Spleen (tissue), 11 donors: ENCODE data around the gene PDLIM3. TPM values are rescaled to one million over a fixed set of nuclear protein-coding genes. Genes with fewer than 3 reads are reported as not detected.
A peak's percentile ranks its signal among the peaks of the same experiment; 100 is the strongest.

Experiments used
- DNase-seq: peaks from one replicate; pipeline ENCODE4 v3.0.0-alpha.2; 2020
- H3K27ac ChIP-seq, 8 donors: fragments of 200-600 bp; sonication (generic) in 7 of 8; 1 replicate in 4 of 8; 2 replicates in 4 of 8; pipeline versions ENCODE4 v1.5.0 to v1.8.0; 2016 to 2021; ENCODE audit warnings: inconsistent platforms in 4 of 8, mild to moderate bottlenecking in 4 of 8, moderate library complexity in 1 of 8
- H3K27me3 ChIP-seq, 7 donors: fragments of 200-600 bp; sonication (generic) in 6 of 7; replicated peaks in 1 of 7; 1 replicate in 4 of 7; 2 replicates in 3 of 7; pipeline versions ENCODE4 v1.5.0 to v1.8.0; 2016 to 2021; ENCODE audit warnings: inconsistent platforms in 3 of 7, mild to moderate bottlenecking in 1 of 7
- H3K36me3 ChIP-seq, 6 donors: fragments of 200-600 bp; sonication (generic) in 5 of 6; 1 replicate in 4 of 6; 2 replicates in 2 of 6; pipeline versions ENCODE4 v1.5.0 to v1.8.0; 2016 to 2021; ENCODE audit warnings: inconsistent platforms in 2 of 6
- H3K4me1 ChIP-seq, 6 donors: fragments of 200-600 bp; sonication (generic) in 5 of 6; 1 replicate in 3 of 6; 2 replicates in 3 of 6; pipeline versions ENCODE4 v1.5.0 to v1.8.0; 2016 to 2021; ENCODE audit warnings: inconsistent platforms in 3 of 6
- H3K4me3 ChIP-seq, 8 donors: fragments of 200-600 bp; sonication (generic) in 7 of 8; 1 replicate in 4 of 8; 2 replicates in 4 of 8; pipeline versions ENCODE4 v1.5.0 to v1.8.0; 2016 to 2021; ENCODE audit warnings: inconsistent platforms in 4 of 8, mild to moderate bottlenecking in 4 of 8, moderate library complexity in 2 of 8
- H3K9me3 ChIP-seq, 8 donors: fragments of 200-600 bp; sonication (generic) in 7 of 8; 1 replicate in 4 of 8; 2 replicates in 4 of 8; pipeline versions ENCODE4 v1.5.0 to v1.8.0; 2016 to 2021; ENCODE audit warnings: inconsistent platforms in 4 of 8
- POLR2A ChIP-seq, 3 donors: fragments of 450-650 bp; IDR thresholded peaks; one replicate each; pipeline ENCODE4 v1.5.1; 2017; ENCODE audit warnings: antibody characterized with exemption in 3 of 3, mild to moderate bottlenecking in 1 of 3
- POLR2AphosphoS5 ChIP-seq, 3 donors: sonication (generic); formaldehyde crosslinking; IDR thresholded peaks; one replicate each; pipeline ENCODE4 v1.5.1; 2017; ENCODE audit warnings: antibody characterized with exemption in 3 of 3
- WGBS, 5 donors: extraction: QIAGEN DNeasy Blood & Tissue Kit in 3 of 5; methylation state at CpG; one replicate each; pipeline versions ENCODE4 v1.1.5 to v1.1.7; 2013 to 2018; 5-methylcytosine and 5-hydroxymethylcytosine counted together
- intact Hi-C: fragments of 100-400 bp; cut with DNase I; formaldehyde crosslinking; loops from one replicate; pipeline ENCODE4 v1.15.0; 2023; ENCODE audit warnings: low total_unique reads
- polyA plus RNA-seq, 3 donors: library from polyadenylated mRNA; stranded (reverse); fragments of 200-250 nt; gene quantifications; one replicate each; pipeline ENCODE4 v1.2.1, GENCODE V29; 2013
- total RNA-seq, 7 donors: library from RNA; depleted of rRNA in 3 of 7; stranded (reverse); fragments of >200 nt in 3 of 7; fragmentation: NEBNext Ultra II Directional in 4 of 7; extraction: Animal tissue kit (Norgen Biotek cat#: 25700) in 4 of 7; gene quantifications; one replicate each; pipeline versions ENCODE4 v1.1.0 to v1.2.1, GENCODE V29; 2016 to 2021
- TF ChIP-seq, protein P1 (sequence below), 11 experiments: fragments of 200-600 bp in 7 of 11; fragments of 450-650 bp in 4 of 11; sonication (generic) in 4 of 11; IDR thresholded peaks in 8 of 11; conservative IDR thresholded peaks in 3 of 11; 1 replicate in 7 of 11; 2 replicates in 4 of 11; pipeline versions ENCODE4 v1.4.0 to v1.8.0; 2016 to 2021; ENCODE audit warnings: antibody characterized with exemption in 11 of 11, inconsistent platforms in 4 of 11, mild to moderate bottlenecking in 1 of 11
- donor health status: healthy with polysubstance abuse.
- donor health status: DM: no; HTN: no; CAD: no; lungs with moderate emphysema.
- donor health status: DM: no; HTN: no; CAD: no.
- donor health status: Bipolar disorder and iron deficiency.
- donor health status: healthy.
- donor health status: DM: no; HTN: no; CAD: no.
- donor health status: DM: yes; HTN: yes; CAD: no.

Gene PDLIM3
- total and polyA plus RNA-seq, 10 donors = 28.0 to 107 (median 63.2) TPM

GRCh38 chr4:185520119-185520518 is 15.2 kb downstream of the PDLIM3 start:
- Histone ChIP-seq H3K27me3 (peaks cover 0 to 30% (median 0%) of the 10 kb centered on the region in 7 donors), H3K9me3 (no peaks in the 10 kb centered on the region), H3K27ac (peak overlapping the region in 1 of 8 donors; percentile 43), H3K4me3 (no peak overlapping the region), H3K4me1 (peaks cover 0 to 8% (median 0%) of the 10 kb centered on the region in 6 donors), H3K36me3 (no peaks in the 10 kb centered on the region)
- no peak for DNase-seq
- 66 to 80% (median 77%) methylated on average over 4 of the region's 4 CpGs for WGBS, 5 donors
- TF ChIP-seq POLR2A (IDR thresholded peaks at IDR 0.05) = no peak
- TF ChIP-seq, protein P1, sequence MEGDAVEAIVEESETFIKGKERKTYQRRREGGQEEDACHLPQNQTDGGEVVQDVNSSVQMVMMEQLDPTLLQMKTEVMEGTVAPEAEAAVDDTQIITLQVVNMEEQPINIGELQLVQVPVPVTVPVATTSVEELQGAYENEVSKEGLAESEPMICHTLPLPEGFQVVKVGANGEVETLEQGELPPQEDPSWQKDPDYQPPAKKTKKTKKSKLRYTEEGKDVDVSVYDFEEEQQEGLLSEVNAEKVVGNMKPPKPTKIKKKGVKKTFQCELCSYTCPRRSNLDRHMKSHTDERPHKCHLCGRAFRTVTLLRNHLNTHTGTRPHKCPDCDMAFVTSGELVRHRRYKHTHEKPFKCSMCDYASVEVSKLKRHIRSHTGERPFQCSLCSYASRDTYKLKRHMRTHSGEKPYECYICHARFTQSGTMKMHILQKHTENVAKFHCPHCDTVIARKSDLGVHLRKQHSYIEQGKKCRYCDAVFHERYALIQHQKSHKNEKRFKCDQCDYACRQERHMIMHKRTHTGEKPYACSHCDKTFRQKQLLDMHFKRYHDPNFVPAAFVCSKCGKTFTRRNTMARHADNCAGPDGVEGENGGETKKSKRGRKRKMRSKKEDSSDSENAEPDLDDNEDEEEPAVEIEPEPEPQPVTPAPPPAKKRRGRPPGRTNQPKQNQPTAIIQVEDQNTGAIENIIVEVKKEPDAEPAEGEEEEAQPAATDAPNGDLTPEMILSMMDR (IDR thresholded peaks at IDR 0.05 in 8 of 11, conservative IDR thresholded peaks at IDR 0.05 in 3 of 11) = no peak
- no peak for TF ChIP-seq POLR2AphosphoS5 (IDR thresholded peaks at IDR 0.05)
- intact Hi-C loops = no loop called here

- no peaks in the 10 kb centered on the region for H3K9me3 ChIP-seq
- no peak overlapping the region for H3K4me3 ChIP-seq
- peaks cover 0 to 19% (median 10%) of the 10 kb centered on the region in 6 donors for H3K4me1 ChIP-seq
- no peaks in the 10 kb centered on the region for H3K36me3 ChIP-seq
- TF ChIP-seq POLR2A (IDR thresholded peaks at IDR 0.05) = no peak
- no peak for TF ChIP-seq POLR2AphosphoS5 (IDR thresholded peaks at IDR 0.05)
- TF ChIP-seq, protein P1 (IDR thresholded peaks at IDR 0.05 in 8 of 11, conservative IDR thresholded peaks at IDR 0.05 in 3 of 11) = no peak
- 12 to 38% (median 16%) methylated on average over 1 of the region's 1 CpG for WGBS, 5 donors
- peaks cover 0 to 46% (median 0%) of the 10 kb centered on the region in 7 donors for H3K27me3 ChIP-seq
- DNase-seq = no peak
- H3K27ac ChIP-seq = no peak overlapping the region
- intact Hi-C loops = no loop called here
Measured at GRCh38 chr4:185518494-185518893, 16.8 kb downstream of the PDLIM3 start.

DNA sequence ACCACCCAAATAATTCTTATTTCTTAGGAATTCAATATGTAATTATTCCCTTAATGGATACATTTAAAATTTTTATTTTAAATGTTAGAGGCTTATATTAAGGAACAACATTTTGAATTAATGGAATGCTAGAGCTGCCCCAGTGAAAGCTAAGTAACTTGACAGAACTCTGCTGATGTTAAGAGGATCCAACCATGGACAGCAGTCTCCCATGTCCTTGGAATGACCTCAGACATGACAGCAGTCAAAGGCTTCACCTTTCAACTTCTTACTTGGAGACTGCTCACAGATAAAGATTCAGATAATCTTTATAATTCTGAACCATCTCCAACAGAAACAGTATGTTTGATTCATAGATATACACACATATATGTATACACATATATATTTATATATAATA is 17.2 kb downstream of the PDLIM3 start:
- Histone ChIP-seq H3K4me1 (peaks cover 0 to 23% (median 14%) of the 10 kb centered on the region in 6 donors), H3K4me3 (no peak overlapping the region), H3K27me3 (peaks cover 0 to 50% (median 0%) of the 10 kb centered on the region in 7 donors), H3K27ac (no peak overlapping the region), H3K36me3 (no peaks in the 10 kb centered on the region), H3K9me3 (no peaks in the 10 kb centered on the region)
- intact Hi-C loops = no loop called here
- no peak for DNase-seq
- TF ChIP-seq POLR2AphosphoS5 (IDR thresholded peaks at IDR 0.05) = no peak
- TF ChIP-seq POLR2A (IDR thresholded peaks at IDR 0.05) = no peak
- TF ChIP-seq, protein P1 (IDR thresholded peaks at IDR 0.05 in 8 of 11, conservative IDR thresholded peaks at IDR 0.05 in 3 of 11) = no peak

GRCh38 chr4:185515248-185515647 is 20.1 kb downstream of the PDLIM3 start:
- H3K27me3 ChIP-seq = peaks cover 0 to 70% (median 0%) of the 10 kb centered on the region in 7 donors
- WGBS, 5 donors = 73 to 84% (median 77%) methylated on average over 4 of the region's 4 CpGs
- TF ChIP-seq, protein P1 (IDR thresholded peaks at IDR 0.05 in 8 of 11, conservative IDR thresholded peaks at IDR 0.05 in 3 of 11) = no peak
- no peak for TF ChIP-seq POLR2AphosphoS5 (IDR thresholded peaks at IDR 0.05)
- TF ChIP-seq POLR2A (IDR thresholded peaks at IDR 0.05) = no peak
- H3K27ac ChIP-seq = no peak overlapping the region
- peaks cover 0 to 29% (median 19%) of the 10 kb centered on the region in 6 donors for H3K4me1 ChIP-seq
- no peak overlapping the region for H3K4me3 ChIP-seq
- intact Hi-C loops = no loop called here
- no peak for DNase-seq
- H3K36me3 ChIP-seq = no peaks in the 10 kb centered on the region
- H3K9me3 ChIP-seq = no peaks in the 10 kb centered on the region
